Testis (tissue), 3 donors: Measurements from ENCODE around the gene GPC3. TPM values are rescaled to one million over a fixed set of nuclear protein-coding genes. Genes with fewer than 3 reads are reported as not detected.

Experiments
- DNase-seq: peaks from one replicate; pipeline ENCODE4 v3.0.0-alpha.2; 2019
- H3K27ac ChIP-seq, 2 donors: fragments of 200-600 bp; sonication (generic); one replicate each; pipeline ENCODE4 v1.5.1; 2019
- H3K27me3 ChIP-seq: fragments of 200-600 bp; sonication (generic); one replicate; pipeline ENCODE4 v1.5.1; 2019
- H3K36me3 ChIP-seq: fragments of 200-600 bp; sonication (generic); one replicate; pipeline ENCODE4 v1.5.1; 2017; ENCODE audit warnings: low read depth; ENCODE audit errors: missing control alignments
- H3K4me1 ChIP-seq: fragments of 200-600 bp; sonication (generic); one replicate; pipeline ENCODE4 v1.5.1; 2019
- H3K4me3 ChIP-seq, 2 donors: fragments of 200-600 bp; sonication (generic); one replicate each; pipeline ENCODE4 v1.5.1; 2017 to 2019
- H3K9me3 ChIP-seq: fragments of 200-600 bp; sonication (generic); one replicate; pipeline ENCODE4 v1.5.1; 2017
- CTCF ChIP-seq, 3 experiments: fragments of 450-650 bp in 2 of 3; fragments of 200-600 bp in 1 of 3; sonication (generic) in 1 of 3; IDR thresholded peaks; one replicate each; pipeline ENCODE4 v1.5.1; 2016 to 2019; ENCODE audit warnings: antibody characterized with exemption in 3 of 3, mild to moderate bottlenecking in 2 of 3, moderate library complexity in 1 of 3
- POLR2A ChIP-seq: fragments of 450-650 bp; IDR thresholded peaks from one replicate; pipeline ENCODE4 v1.6.1; 2017; ENCODE audit warnings: antibody characterized with exemption, mild to moderate bottlenecking, moderate library complexity
- WGBS, 2 donors: methylation state at CpG; one replicate each; pipeline ENCODE4 v1.1.5; 2018; 5-methylcytosine and 5-hydroxymethylcytosine counted together
- intact Hi-C: fragments of 100-400 bp; cut with DNase I; formaldehyde crosslinking; loops from one replicate; pipeline ENCODE4 v1.15.1; 2023; ENCODE audit warnings: low total_unique reads
- polyA plus RNA-seq: library from polyadenylated mRNA; stranded (reverse); fragments of 350-450 nt; fragmentation: Illumina TruSeq; extraction: RNeasy Lipid Tissue Mini Kit (QIAGEN cat#74804); gene quantifications from one replicate; pipeline ENCODE4 v1.2.3, GENCODE V29; 2014; ENCODE audit warnings: low read depth, low replicate concordance; ENCODE audit not compliant: insufficient read depth
- total RNA-seq, 2 donors: library from RNA; depleted of rRNA; stranded (reverse); fragments of >200 nt; gene quantifications; one replicate each; pipeline ENCODE4 v1.2.3, GENCODE V29; 2016

The GPC3 gene
- total and polyA plus RNA-seq, 3 donors from 2014 or later: 4.9 to 12.9 (median 5.4) TPM

GRCh38 chrX:133563705-133564104, 421.7 kb downstream of the GPC3 start:
- TF ChIP-seq POLR2A (no peak), CTCF (IDR thresholded peaks at IDR 0.05) (no peak)
- intact Hi-C loops: no loop called here
- no peak overlapping the region for H3K27ac ChIP-seq
- 81 to 100% methylated on average over 2 of the region's 2 CpGs for WGBS, 2 donors
- no peaks in the 10 kb centered on the region for H3K9me3 ChIP-seq
- no peaks in the 10 kb centered on the region for H3K4me1 ChIP-seq
- no peaks in the 10 kb centered on the region for H3K36me3 ChIP-seq
- H3K27me3 ChIP-seq: no peaks in the 10 kb centered on the region
- no peak for DNase-seq
- H3K4me3 ChIP-seq: no peak overlapping the region

GRCh38 chrX:133561251-133561650, 424.1 kb downstream of the GPC3 start:
- Histone ChIP-seq H3K36me3 (no peaks in the 10 kb centered on the region), H3K27me3 (no peaks in the 10 kb centered on the region), H3K9me3 (no peaks in the 10 kb centered on the region), H3K4me3 (no peak overlapping the region), H3K27ac (no peak overlapping the region), H3K4me1 (no peaks in the 10 kb centered on the region)
- intact Hi-C loops: no loop called here
- no peak for DNase-seq
- no peak for TF ChIP-seq CTCF (IDR thresholded peaks at IDR 0.05)
- TF ChIP-seq POLR2A: no peak

- TF ChIP-seq POLR2A (no peak), CTCF (IDR thresholded peaks at IDR 0.05) (no peak)
- H3K36me3 ChIP-seq: no peaks in the 10 kb centered on the region
- no peaks in the 10 kb centered on the region for H3K9me3 ChIP-seq
- no peak overlapping the region for H3K4me3 ChIP-seq
- H3K27me3 ChIP-seq: no peaks in the 10 kb centered on the region
- H3K27ac ChIP-seq: no peak overlapping the region
- intact Hi-C loops: no loop called here
- H3K4me1 ChIP-seq: no peaks in the 10 kb centered on the region
- no peak for DNase-seq
- 99 to 100% methylated on average over 6 to 7 of the region's 7 CpGs for WGBS, 2 donors
Observed at GRCh38 chrX:133559909-133560308, 425.5 kb downstream of the GPC3 start.

GRCh38 chrX:133555782-133556458, 429.5 kb downstream of the GPC3 start:
- Histone ChIP-seq H3K4me3 (no peak overlapping the region), H3K4me1 (no peaks in the 10 kb centered on the region), H3K27me3 (no peaks in the 10 kb centered on the region), H3K27ac (no peak overlapping the region), H3K9me3 (no peaks in the 10 kb centered on the region), H3K36me3 (no peaks in the 10 kb centered on the region)
- DNase-seq: no peak
- WGBS, 2 donors: 82 to 97% methylated on average over 2 of the region's 2 CpGs
- TF ChIP-seq CTCF (IDR thresholded peaks at IDR 0.05): no peak
- no peak for TF ChIP-seq POLR2A
- intact Hi-C loops: no loop called here
